ENCODE results near the gene LPP. TPM values are rescaled to one million over a fixed set of nuclear protein-coding genes. Genes with fewer than 3 reads are reported as not detected.

LPP gene
- polyA plus RNA-seq, 1 donor (not counting 4 experiments of a cell fraction or from before 2014, with no cell fraction given) = 16.0 TPM

DNA sequence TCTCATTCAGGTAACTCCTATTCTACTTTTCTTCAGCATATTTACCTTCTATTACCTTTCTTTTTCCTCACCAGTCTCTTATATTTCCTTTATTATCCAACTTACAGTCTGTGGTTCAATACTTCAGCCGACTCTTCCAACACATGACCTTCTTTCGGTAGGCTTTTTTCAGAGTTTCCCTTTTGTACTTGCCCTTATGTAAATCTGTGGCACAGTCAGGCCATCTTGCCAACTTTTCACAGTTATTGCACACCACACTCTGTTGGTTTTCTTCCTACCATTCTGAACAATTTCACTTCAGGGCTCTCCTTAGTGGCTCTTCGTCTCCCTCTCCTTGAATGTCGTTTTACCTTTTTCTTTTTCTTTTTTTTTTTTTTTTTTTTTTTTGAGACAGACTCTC is 427.8 kb downstream of the LPP start:
- FAIRE-seq (no peak), DNase-seq (ENCODE audit: low read depth, low spot score) (no peak)
- Histone ChIP-seq H3K36me3 (ENCODE audit: control insufficient read depth in 2 of 2, extremely low read depth in 1 of 2, insufficient read depth in 2 of 2, low read length in 2 of 2) (no peaks in the 10 kb centered on the region), H4K20me1 (ENCODE audit: control insufficient read depth, extremely low read depth, insufficient read depth, low read length) (no peaks in the 10 kb centered on the region), H3K79me2 (ENCODE audit: control insufficient read depth, insufficient read depth, low read length) (no peaks in the 10 kb centered on the region), H3K4me1 (ENCODE audit: control insufficient read depth, extremely low read depth, insufficient read depth, low read length) (peaks cover 33% of the 10 kb centered on the region), H3K27ac (ENCODE audit: control insufficient read depth, insufficient read depth, low read length) (no peak overlapping the region), H3K4me2 (ENCODE audit: control insufficient read depth, extremely low read depth, insufficient read depth, low read depth, low read length) (no peak overlapping the region), H3K9me3 (ENCODE audit: control insufficient read depth, low read depth, low read length) (no peaks in the 10 kb centered on the region), H3K4me3 (ENCODE audit: control insufficient read depth in 2 of 3, extremely low read depth in 1 of 3, insufficient read depth in 2 of 3, low read depth in 1 of 3, low read length in 3 of 3) (no peak overlapping the region), H2AFZ (ENCODE audit: control insufficient read depth, low read length) (no peak overlapping the region), H3K9me1 (ENCODE audit: control insufficient read depth, extremely low read depth, insufficient read depth, low read length) (no peaks in the 10 kb centered on the region), H3K27me3 (ENCODE audit: control insufficient read depth, extremely low read depth, insufficient read depth, low read length) (no peaks in the 10 kb centered on the region), H3K9ac (ENCODE audit: control insufficient read depth, extremely low read depth, insufficient read depth, low read length) (no peak overlapping the region)
- dilution Hi-C loops (cut with MboI; ENCODE audit: extremely low pct_ligation_motif_present, low sequenced_read_pairs) = no loop called here
- TF ChIP-seq EZH2 (IDR thresholded peaks at IDR 0.05; ENCODE audit: low read length) (no peak), CTCF (optimal IDR thresholded peaks at IDR 0.05 in 1 of 3, IDR thresholded peaks at IDR 0.05 in 1 of 3, conservative IDR thresholded peaks at IDR 0.05 in 1 of 3; ENCODE audit: extremely low read depth in 1 of 3, insufficient read depth in 2 of 3, low read length in 3 of 3) (no peak)

DNA sequence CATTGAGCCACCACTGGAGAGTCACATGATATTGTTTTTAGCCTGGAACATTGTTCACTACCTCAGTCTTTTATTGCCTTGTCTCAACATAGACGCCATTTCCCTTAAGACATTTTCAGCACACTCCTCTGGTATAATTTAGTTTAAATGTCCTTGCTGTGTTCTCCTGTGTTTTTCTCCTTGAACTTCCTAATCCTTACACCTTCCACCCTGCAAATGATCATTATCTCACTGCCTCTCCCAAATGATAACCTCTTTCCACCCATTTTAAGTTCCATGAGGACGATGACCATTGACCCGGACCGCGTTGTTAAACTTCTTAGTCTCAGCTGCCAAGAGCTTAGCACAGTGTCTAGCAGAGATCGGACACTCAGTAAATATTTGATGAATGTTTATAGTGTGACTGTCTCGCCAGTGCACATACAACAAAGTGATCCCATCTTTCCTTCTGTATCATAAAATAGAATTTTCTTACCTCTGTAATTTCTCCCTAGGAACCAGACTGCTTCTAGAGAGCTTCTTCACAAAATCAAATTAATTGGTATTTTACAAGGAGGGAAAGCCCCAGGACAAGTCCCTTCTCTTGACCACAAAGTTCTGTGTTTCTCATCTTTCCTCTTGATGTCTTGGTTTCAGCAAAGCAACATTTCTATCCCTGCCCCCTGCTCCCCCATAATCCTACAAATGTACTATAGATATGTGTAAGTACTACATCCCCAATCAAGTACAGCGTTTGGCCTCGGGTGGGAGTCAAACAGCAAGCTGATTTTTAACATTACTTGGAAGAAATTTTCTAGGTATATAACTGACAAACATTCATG is 429.6 kb downstream of the LPP start:
- FAIRE-seq = peak; percentile 60
- no peaks in the 10 kb centered on the region for H4K20me1 ChIP-seq (ENCODE audit: control insufficient read depth, extremely low read depth, insufficient read depth, low read length)
- no peak overlapping the region for H2AFZ ChIP-seq (ENCODE audit: control insufficient read depth, low read length)
- dilution Hi-C loops (cut with MboI; ENCODE audit: extremely low pct_ligation_motif_present, low sequenced_read_pairs) = no loop called here
- H3K9me3 ChIP-seq (ENCODE audit: control insufficient read depth, low read depth, low read length) = no peaks in the 10 kb centered on the region
- H3K4me3 ChIP-seq (ENCODE audit: control insufficient read depth in 2 of 3, extremely low read depth in 1 of 3, insufficient read depth in 2 of 3, low read depth in 1 of 3, low read length in 3 of 3) = no peak overlapping the region
- no peaks in the 10 kb centered on the region for H3K27me3 ChIP-seq (ENCODE audit: control insufficient read depth, extremely low read depth, insufficient read depth, low read length)
- H3K4me2 ChIP-seq (ENCODE audit: control insufficient read depth, extremely low read depth, insufficient read depth, low read depth, low read length) = peak overlapping the region; percentile 88
- no peak overlapping the region for H3K9ac ChIP-seq (ENCODE audit: control insufficient read depth, extremely low read depth, insufficient read depth, low read length)
- H3K4me1 ChIP-seq (ENCODE audit: control insufficient read depth, extremely low read depth, insufficient read depth, low read length) = peaks cover 31% of the 10 kb centered on the region
- H3K9me1 ChIP-seq (ENCODE audit: control insufficient read depth, extremely low read depth, insufficient read depth, low read length) = no peaks in the 10 kb centered on the region
- H3K27ac ChIP-seq (ENCODE audit: control insufficient read depth, insufficient read depth, low read length) = peak overlapping the region; percentile 78
- no peak for TF ChIP-seq EZH2 (IDR thresholded peaks at IDR 0.05; ENCODE audit: low read length)
- TF ChIP-seq CTCF (optimal IDR thresholded peaks at IDR 0.05 in 1 of 3, IDR thresholded peaks at IDR 0.05 in 1 of 3, conservative IDR thresholded peaks at IDR 0.05 in 1 of 3; ENCODE audit: extremely low read depth in 1 of 3, insufficient read depth in 2 of 3, low read length in 3 of 3) = no peak
- H3K79me2 ChIP-seq (ENCODE audit: control insufficient read depth, insufficient read depth, low read length) = no peaks in the 10 kb centered on the region
- DNase-seq (ENCODE audit: low read depth, low spot score) = no peak
- no peaks in the 10 kb centered on the region for H3K36me3 ChIP-seq (ENCODE audit: control insufficient read depth in 2 of 2, extremely low read depth in 1 of 2, insufficient read depth in 2 of 2, low read length in 2 of 2)

All from keratinocyte (primary cell).